GM12891 (cell line): ENCODE results near the gene SYNE3.

Experiments used
- PAX5 ChIP-seq: IDR thresholded peaks from 2 replicates; pipeline ENCODE4 v1.6.1; 2011; ENCODE audit warnings: low read length, moderate library complexity, mild to moderate bottlenecking; ENCODE audit not compliant: insufficient read depth, severe bottlenecking
- POLR2A ChIP-seq: IDR thresholded peaks from 2 replicates; pipeline ENCODE4 v1.6.1; 2011; ENCODE audit warnings: low read depth, low read length, control low read depth
- POLR2AphosphoS5 ChIP-seq: IDR thresholded peaks from 2 replicates; pipeline ENCODE4 v1.6.1; 2011; ENCODE audit warnings: low read depth, low read length, control low read depth
- POU2F2 ChIP-seq: IDR thresholded peaks from 2 replicates; pipeline ENCODE4 v1.6.1; 2011; ENCODE audit warnings: low read depth, mild to moderate bottlenecking, control low read depth, low read length, moderate library complexity
- SPI1 ChIP-seq: IDR thresholded peaks from 2 replicates; pipeline ENCODE4 v1.6.1; 2011; ENCODE audit warnings: low read depth, low read length, control low read depth
- TAF1 ChIP-seq: IDR thresholded peaks from 2 replicates; pipeline ENCODE4 v1.6.1; 2011; ENCODE audit warnings: low read depth, low read length, control low read depth

DNA sequence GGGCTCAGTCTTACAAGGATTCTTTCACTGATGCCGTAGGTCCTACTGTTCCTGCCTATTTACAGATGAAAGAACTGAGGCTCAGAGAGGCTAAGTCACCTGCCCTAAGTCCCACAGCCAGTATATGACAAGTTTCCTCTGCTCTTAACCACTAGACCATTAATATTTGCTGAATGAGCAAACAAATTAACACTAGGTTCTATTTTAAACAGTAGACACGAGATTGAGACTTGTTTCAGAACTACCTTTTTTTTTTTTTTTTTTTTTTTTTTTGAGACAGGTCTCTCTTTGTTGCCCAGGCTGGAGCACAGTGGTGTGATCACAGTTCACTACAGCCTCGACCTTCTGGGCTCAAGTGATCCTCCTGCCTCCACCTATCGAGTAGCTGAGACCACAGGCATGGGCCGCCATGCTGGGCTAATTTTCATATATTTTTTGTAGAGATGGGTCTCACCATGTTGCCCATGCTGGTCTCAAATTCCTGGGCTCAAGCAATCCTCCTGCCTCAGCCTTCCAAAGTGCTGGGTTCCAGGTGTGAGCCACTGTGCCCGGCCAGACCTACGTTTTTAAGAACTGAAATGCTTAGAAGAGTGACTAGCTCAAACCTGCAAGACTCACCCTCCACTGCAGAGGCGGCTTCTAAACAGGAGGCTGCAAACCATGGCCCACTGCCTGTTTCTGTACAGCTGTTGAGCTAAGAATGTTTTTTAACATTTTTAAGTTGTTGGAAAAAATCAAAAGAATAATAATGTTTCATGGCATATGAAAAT, 12.9 kb downstream of the SYNE3 start:
- TF ChIP-seq POLR2AphosphoS5 (no peak), POLR2A (no peak), TAF1 (no peak), POU2F2 (no peak), PAX5 (no peak), SPI1 (no peak)
